ENCODE measurements around the gene ELAVL2.

- no peak for TF ChIP-seq POLR2A (IDR thresholded peaks at IDR 0.05; ENCODE audit: low read depth, low read length)
- no peak for TF ChIP-seq TAF1 (IDR thresholded peaks at IDR 0.05; ENCODE audit: borderline replicate concordance, low read depth, low read length)
Observed at GRCh38 chr9:23774266-23774665, 51.8 kb downstream of the ELAVL2 start.
